Vagina (tissue), 2 donors: ENCODE results near the gene PRKACG. TPM values are rescaled to one million over a fixed set of nuclear protein-coding genes. Genes with fewer than 3 reads are reported as not detected.
A peak's percentile ranks its signal among the peaks of the same experiment; 100 is the strongest.

ENCODE experiments used
- DNase-seq, 2 donors: peaks; one replicate each; pipeline ENCODE4 v3.0.0-alpha.2; 2017; ENCODE audit errors: extremely low spot score in 2 of 2
- H3K27ac ChIP-seq: fragments of 200-600 bp; sonication (generic); one replicate; pipeline ENCODE4 v1.5.1; 2019
- H3K27me3 ChIP-seq: fragments of 200-600 bp; sonication (generic); one replicate; pipeline ENCODE4 v1.5.1; 2019
- H3K36me3 ChIP-seq, 2 donors: fragments of 200-600 bp; sonication (generic); one replicate each; pipeline ENCODE4 v1.5.1; 2017 to 2019
- H3K4me1 ChIP-seq: fragments of 200-600 bp; sonication (generic); one replicate; pipeline ENCODE4 v1.5.1; 2019
- H3K4me3 ChIP-seq, 2 donors: fragments of 200-600 bp; sonication (generic); 1 replicate in 1 of 2; 2 replicates in 1 of 2; pipeline ENCODE4 v1.5.1; 2016 to 2019
- H3K9me3 ChIP-seq: fragments of 200-600 bp; sonication (generic); one replicate; pipeline ENCODE4 v1.5.1; 2019
- POLR2A ChIP-seq, 2 donors: fragments of 450-650 bp; IDR thresholded peaks; one replicate each; pipeline ENCODE4 v1.6.1; 2017; ENCODE audit warnings: antibody characterized with exemption in 2 of 2, mild to moderate bottlenecking in 2 of 2, moderate library complexity in 2 of 2
- POLR2AphosphoS5 ChIP-seq, 2 donors: sonication (generic); formaldehyde crosslinking; IDR thresholded peaks; one replicate each; pipeline ENCODE4 v1.9.0; 2017; ENCODE audit warnings: antibody characterized with exemption in 2 of 2, mild to moderate bottlenecking in 2 of 2, low read depth in 1 of 2; ENCODE audit not compliant: insufficient read depth in 1 of 2
- intact Hi-C: fragments of 100-400 bp; cut with DNase I; formaldehyde crosslinking; loops from one replicate; pipeline ENCODE4 v1.15.1; 2023
- total RNA-seq: library from RNA; depleted of rRNA; stranded (reverse); fragments of >200 nt; gene quantifications from one replicate; pipeline ENCODE4 v1.2.3, GENCODE V29; 2016
- TF ChIP-seq, protein P1 (sequence below), 3 experiments: fragments of 450-650 bp in 2 of 3; fragments of 200-600 bp in 1 of 3; sonication (generic) in 1 of 3; IDR thresholded peaks; one replicate each; pipeline ENCODE4 v1.5.1; 2017 to 2019; ENCODE audit warnings: antibody characterized with exemption in 3 of 3, mild to moderate bottlenecking in 2 of 3, moderate library complexity in 2 of 3

The PRKACG gene
- total RNA-seq, 1 donor from 2014 or later, result not detected

- TF ChIP-seq, protein P1, sequence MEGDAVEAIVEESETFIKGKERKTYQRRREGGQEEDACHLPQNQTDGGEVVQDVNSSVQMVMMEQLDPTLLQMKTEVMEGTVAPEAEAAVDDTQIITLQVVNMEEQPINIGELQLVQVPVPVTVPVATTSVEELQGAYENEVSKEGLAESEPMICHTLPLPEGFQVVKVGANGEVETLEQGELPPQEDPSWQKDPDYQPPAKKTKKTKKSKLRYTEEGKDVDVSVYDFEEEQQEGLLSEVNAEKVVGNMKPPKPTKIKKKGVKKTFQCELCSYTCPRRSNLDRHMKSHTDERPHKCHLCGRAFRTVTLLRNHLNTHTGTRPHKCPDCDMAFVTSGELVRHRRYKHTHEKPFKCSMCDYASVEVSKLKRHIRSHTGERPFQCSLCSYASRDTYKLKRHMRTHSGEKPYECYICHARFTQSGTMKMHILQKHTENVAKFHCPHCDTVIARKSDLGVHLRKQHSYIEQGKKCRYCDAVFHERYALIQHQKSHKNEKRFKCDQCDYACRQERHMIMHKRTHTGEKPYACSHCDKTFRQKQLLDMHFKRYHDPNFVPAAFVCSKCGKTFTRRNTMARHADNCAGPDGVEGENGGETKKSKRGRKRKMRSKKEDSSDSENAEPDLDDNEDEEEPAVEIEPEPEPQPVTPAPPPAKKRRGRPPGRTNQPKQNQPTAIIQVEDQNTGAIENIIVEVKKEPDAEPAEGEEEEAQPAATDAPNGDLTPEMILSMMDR (IDR thresholded peaks at IDR 0.05), result no peak
- TF ChIP-seq POLR2A (IDR thresholded peaks at IDR 0.05), result no peak
- no peak for TF ChIP-seq POLR2AphosphoS5 (IDR thresholded peaks at IDR 0.05; ENCODE audit: insufficient read depth in 1 of 2, low read depth in 1 of 2)
- H3K4me3 ChIP-seq, result no peak overlapping the region
- no peaks in the 10 kb centered on the region for H3K9me3 ChIP-seq
- DNase-seq, result no peak
- no peak overlapping the region for H3K27ac ChIP-seq
- H3K4me1 ChIP-seq, result no peaks in the 10 kb centered on the region
- peaks cover 0 to 8% of the 10 kb centered on the region in 2 donors for H3K36me3 ChIP-seq
- no peaks in the 10 kb centered on the region for H3K27me3 ChIP-seq
- intact Hi-C loops, result no loop called here
These were observed 31.9 kb upstream of the PRKACG start for GRCh38 chr9:69045821-69046220.

DNA sequence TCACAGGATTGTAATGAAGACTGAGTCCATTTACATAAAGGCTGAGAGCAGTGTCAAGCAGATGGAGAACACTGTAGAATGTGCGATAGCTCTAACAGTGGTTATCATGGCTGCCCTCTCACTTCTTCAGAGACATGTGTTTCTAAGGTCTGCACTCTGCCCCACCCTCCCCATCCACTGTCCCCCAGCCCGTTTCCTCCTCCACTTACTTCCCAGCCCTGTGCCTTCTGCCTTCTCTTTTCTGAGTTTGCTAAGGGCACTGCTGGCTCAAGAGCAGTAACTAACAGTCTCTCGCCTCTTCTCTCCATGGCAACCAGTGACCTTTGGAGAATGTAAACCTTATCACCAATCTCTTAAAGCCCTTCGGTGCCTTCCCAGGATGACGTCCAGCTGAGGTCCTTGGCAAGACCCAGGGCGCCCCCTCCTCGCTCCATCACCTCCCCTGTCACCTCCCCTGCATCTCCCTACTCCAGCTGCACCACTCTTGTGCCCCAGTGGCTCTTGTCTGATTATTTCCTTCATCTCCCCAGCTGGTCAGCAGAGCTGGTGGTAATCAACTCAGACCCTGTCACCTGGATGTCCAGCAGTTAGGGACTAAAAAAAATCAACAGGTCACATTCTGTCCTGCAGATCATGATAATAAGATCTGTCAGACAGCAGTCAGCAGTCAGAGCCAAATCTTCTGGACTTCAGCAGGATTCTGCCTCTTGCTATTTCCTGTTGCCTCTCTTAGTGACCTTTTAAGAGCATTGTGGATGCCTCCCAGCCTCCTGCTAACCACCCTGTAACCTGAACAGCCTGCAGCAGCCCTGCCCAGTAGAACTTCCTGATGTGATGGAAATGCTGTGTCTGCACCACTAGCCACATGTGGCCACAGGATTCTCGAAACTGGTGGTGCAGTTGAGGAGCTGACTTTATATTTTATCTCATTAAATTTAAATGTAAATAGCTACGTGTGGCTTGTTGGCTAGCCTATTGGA lies 30.6 kb upstream of the PRKACG start:
- TF ChIP-seq POLR2AphosphoS5 (IDR thresholded peaks at IDR 0.05; ENCODE audit: insufficient read depth in 1 of 2, low read depth in 1 of 2) (no peak), POLR2A (IDR thresholded peaks at IDR 0.05) (no peak)
- TF ChIP-seq, protein P1 (IDR thresholded peaks at IDR 0.05), result no peak
- Histone ChIP-seq H3K36me3 (peaks cover 0 to 8% of the 10 kb centered on the region in 2 donors), H3K4me3 (no peak overlapping the region), H3K27me3 (no peaks in the 10 kb centered on the region), H3K27ac (no peak overlapping the region), H3K4me1 (no peaks in the 10 kb centered on the region), H3K9me3 (no peaks in the 10 kb centered on the region)
- intact Hi-C loops, result no loop called here
- DNase-seq, result no peak

- TF ChIP-seq, protein P1 (IDR thresholded peaks at IDR 0.05), result no peak
- TF ChIP-seq POLR2A (IDR thresholded peaks at IDR 0.05), result no peak
- no peak for TF ChIP-seq POLR2AphosphoS5 (IDR thresholded peaks at IDR 0.05; ENCODE audit: insufficient read depth in 1 of 2, low read depth in 1 of 2)
- peaks cover 7% of the 10 kb centered on the region for H3K4me1 ChIP-seq
- H3K36me3 ChIP-seq, result no peaks in the 10 kb centered on the region
- H3K4me3 ChIP-seq, result no peak overlapping the region
- intact Hi-C loops, result no loop called here
- H3K27me3 ChIP-seq, result no peaks in the 10 kb centered on the region
- no peak for DNase-seq
- H3K9me3 ChIP-seq, result no peaks in the 10 kb centered on the region
- no peak overlapping the region for H3K27ac ChIP-seq
These were observed 26.7 kb upstream of the PRKACG start for GRCh38 chr9:69040646-69041045.

GRCh38 chr9:69036799-69037198 lies 22.9 kb upstream of the PRKACG start:
- DNase-seq, result no peak
- H3K9me3 ChIP-seq, result no peaks in the 10 kb centered on the region
- H3K4me3 ChIP-seq, result peak overlapping the region; percentile 58 to 66
- peak overlapping the region; percentile 75 for H3K27ac ChIP-seq
- H3K27me3 ChIP-seq, result no peaks in the 10 kb centered on the region
- H3K4me1 ChIP-seq, result peaks cover 11% of the 10 kb centered on the region
- intact Hi-C loops, result no loop called here
- TF ChIP-seq POLR2A (IDR thresholded peaks at IDR 0.05) (no peak), POLR2AphosphoS5 (IDR thresholded peaks at IDR 0.05; ENCODE audit: insufficient read depth in 1 of 2, low read depth in 1 of 2) (no peak)
- TF ChIP-seq, protein P1 (IDR thresholded peaks at IDR 0.05), result no peak
- no peaks in the 10 kb centered on the region for H3K36me3 ChIP-seq

DNA sequence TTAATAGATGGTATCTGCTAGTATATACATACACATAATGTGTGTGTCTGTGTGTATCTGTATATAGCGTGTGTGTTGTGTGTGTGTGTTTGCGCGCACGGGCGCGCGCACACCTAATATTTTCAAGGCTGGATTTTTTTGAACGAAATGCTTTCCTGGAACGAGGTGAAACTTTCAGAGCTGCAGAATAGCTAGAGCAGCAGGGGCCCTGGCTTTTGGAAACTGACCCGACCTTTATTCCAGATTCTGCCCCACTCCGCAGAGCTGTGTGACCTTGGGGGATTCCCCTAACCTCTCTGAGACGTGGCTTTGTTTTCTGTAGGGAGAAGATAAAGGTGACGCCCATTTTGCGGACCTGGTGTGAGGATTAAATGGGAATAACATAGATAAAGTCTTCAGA lies 22.4 kb upstream of the PRKACG start:
- no peak for DNase-seq
- Histone ChIP-seq H3K27me3 (no peaks in the 10 kb centered on the region), H3K9me3 (no peaks in the 10 kb centered on the region), H3K36me3 (no peaks in the 10 kb centered on the region), H3K4me3 (peak overlapping the region; percentile 58 to 66), H3K27ac (peak overlapping the region; percentile 75), H3K4me1 (peaks cover 11% of the 10 kb centered on the region)
- TF ChIP-seq, protein P1 (IDR thresholded peaks at IDR 0.05), result no peak
- TF ChIP-seq POLR2AphosphoS5 (IDR thresholded peaks at IDR 0.05; ENCODE audit: insufficient read depth in 1 of 2, low read depth in 1 of 2) (no peak), POLR2A (IDR thresholded peaks at IDR 0.05) (no peak)
- intact Hi-C loops, result no loop called here
